CD4-positive, alpha-beta T cell (primary cell): ENCODE data around the gene ATP2B3. TPM values are rescaled to one million over a fixed set of nuclear protein-coding genes. Genes with fewer than 3 reads are reported as not detected.

ENCODE experiments used
- ATAC-seq: fragments of 200-7000 bp; cut with Tn5 transposase; one replicate; pipeline ENCODE4 v1.10.0; 2022; ENCODE audit warnings: mild to moderate bottlenecking; ENCODE audit not compliant: poor library complexity
- CTCF ChIA-PET: fragments of 350-600 bp; sonication (Branson Sonifier 250); formaldehyde crosslinking; loops from one replicate; lab custom pipeline; 2021; ENCODE audit warnings: antibody characterized with exemption, inconsistent platforms; lab: Charles Lee
- POLR2A ChIA-PET: fragments of 350-600 bp; sonication (Branson Sonifier 250); formaldehyde crosslinking; loops from one replicate; lab custom pipeline; 2021; ENCODE audit warnings: antibody characterized with exemption, inconsistent platforms; lab: Charles Lee
- DNase-seq, 14 experiments: peaks; one replicate each; pipeline ENCODE4 v3.0.0-alpha.2; 2013 to 2020; ENCODE audit warnings: mixed read lengths in 2 of 14
- H3K27ac ChIP-seq, 2 donors: one replicate each; pipeline versions ENCODE4 v1.5.1 to v1.7.0; 2013; ENCODE audit warnings: low read length in 2 of 2, low read depth in 1 of 2, mild to moderate bottlenecking in 1 of 2
- H3K27me3 ChIP-seq, 2 experiments: 1 replicate in 1 of 2; 2 replicates in 1 of 2; pipeline versions ENCODE4 v1.6.1 to v1.7.0; 2013; ENCODE audit warnings: low read length in 2 of 2, control low read depth in 1 of 2, mild to moderate bottlenecking in 1 of 2, moderate library complexity in 1 of 2; ENCODE audit not compliant: insufficient read depth in 2 of 2, control insufficient read depth in 1 of 2
- H3K36me3 ChIP-seq: one replicate; pipeline ENCODE4 v1.6.1; 2013; ENCODE audit warnings: low read length, control low read depth; ENCODE audit not compliant: insufficient read depth
- H3K4me1 ChIP-seq: one replicate; pipeline ENCODE4 v1.6.1; 2013; ENCODE audit warnings: low read length, control low read depth; ENCODE audit not compliant: insufficient read depth
- H3K4me3 ChIP-seq: one replicate; pipeline ENCODE4 v1.5.1; 2013; ENCODE audit warnings: mild to moderate bottlenecking, low read length, moderate library complexity
- H3K9me3 ChIP-seq, 2 experiments: 1 replicate in 1 of 2; 2 replicates in 1 of 2; pipeline versions ENCODE4 v1.6.1 to v1.7.0; 2013; ENCODE audit warnings: low read length in 2 of 2, mild to moderate bottlenecking in 2 of 2, control low read depth in 1 of 2, moderate library complexity in 1 of 2; ENCODE audit not compliant: control insufficient read depth in 1 of 2, insufficient read depth in 1 of 2
- H3K27ac Mint-ChIP-seq: one replicate; pipeline ENCODE4 v1.8.0; 2020; ENCODE audit warnings: mixed read lengths
- H3K27me3 Mint-ChIP-seq: one replicate; pipeline ENCODE4 v1.8.0; 2021; ENCODE audit warnings: mixed read lengths
- H3K36me3 Mint-ChIP-seq: one replicate; pipeline ENCODE4 v1.8.0; 2021; ENCODE audit warnings: low read depth, mixed read lengths
- H3K4me1 Mint-ChIP-seq: one replicate; pipeline ENCODE4 v1.8.0; 2021; ENCODE audit warnings: low read depth, mixed read lengths
- H3K4me3 Mint-ChIP-seq: one replicate; pipeline ENCODE4 v1.8.0; 2020; ENCODE audit warnings: mild to moderate bottlenecking, mixed read lengths
- H3K9me3 Mint-ChIP-seq: one replicate; pipeline ENCODE4 v1.8.0; 2020; ENCODE audit warnings: mixed read lengths
- intact Hi-C, 2 experiments: fragments of 100-400 bp; cut with DNase I in 1 of 2; cut with micrococcal nuclease in 1 of 2; formaldehyde crosslinking; loops; one replicate each; pipeline versions ENCODE4 v1.15.1 to v1.9.0; 2023 to 2025; cut with DNase I, micrococcal nuclease
- total RNA-seq, 174 experiments: library from RNA in 2 of 174; stranded (reverse) in 2 of 174; gene quantifications; one replicate each; pipeline ENCODE4 v1.2.3 and lab custom pipeline; 2021 to 2026
- TF ChIP-seq, protein P1 (sequence below): fragments of 200-600 bp; IDR thresholded peaks from one replicate; pipeline ENCODE4 v1.8.0; 2022; ENCODE audit warnings: antibody characterized with exemption, mild to moderate bottlenecking

The ATP2B3 gene
- total RNA-seq, 2 experiments from 2014 or later, result not detected

DNA sequence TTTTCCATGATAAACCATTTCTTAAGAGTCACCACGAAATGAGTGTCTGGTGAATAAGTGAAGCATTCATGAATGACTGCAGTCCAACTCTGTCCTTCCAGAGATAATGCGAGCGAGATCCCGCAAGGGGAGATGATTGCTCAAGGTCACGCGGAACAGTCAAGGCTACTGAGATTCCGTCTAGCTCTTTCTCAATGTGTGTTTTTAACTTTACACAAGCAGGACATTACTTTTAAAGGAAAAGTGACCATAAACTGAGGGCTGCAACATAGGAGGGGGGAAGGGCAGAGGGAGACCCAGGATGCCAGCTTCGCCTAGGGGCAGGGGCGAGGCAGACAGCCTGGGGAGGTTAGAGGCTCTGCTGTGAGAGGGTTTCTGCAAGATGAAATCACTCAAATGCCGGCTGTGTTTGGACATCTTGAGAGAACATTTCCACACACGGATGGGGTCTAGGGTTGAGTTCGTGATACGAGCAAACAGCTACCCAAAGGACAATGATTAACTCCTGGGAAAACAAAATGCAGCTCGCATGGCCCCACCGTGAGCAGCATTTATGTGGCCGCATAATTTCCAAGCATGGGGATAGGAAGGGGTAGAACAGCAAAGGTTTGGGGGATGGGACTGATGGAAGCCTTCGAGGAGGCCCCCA lies 105.3 kb downstream of the ATP2B3 start:
- Mint-ChIP-seq H3K27me3 (peaks cover 8% of the 10 kb centered on the region), H3K4me3 (no peak overlapping the region), H3K27ac (no peak overlapping the region), H3K4me1 (no peaks in the 10 kb centered on the region), H3K36me3 (no peaks in the 10 kb centered on the region), H3K9me3 (no peaks in the 10 kb centered on the region)
- H3K27ac ChIP-seq, result no peak overlapping the region
- H3K4me1 ChIP-seq, result no peaks in the 10 kb centered on the region
- ChIA-PET CTCF (no interaction called here), POLR2A (no interaction called here)
- intact Hi-C loops, result no loop called here
- H3K4me3 ChIP-seq, result no peak overlapping the region
- DNase-seq (no peak), ATAC-seq (no peak)
- no peaks in the 10 kb centered on the region for H3K27me3 ChIP-seq
- TF ChIP-seq, protein P1, sequence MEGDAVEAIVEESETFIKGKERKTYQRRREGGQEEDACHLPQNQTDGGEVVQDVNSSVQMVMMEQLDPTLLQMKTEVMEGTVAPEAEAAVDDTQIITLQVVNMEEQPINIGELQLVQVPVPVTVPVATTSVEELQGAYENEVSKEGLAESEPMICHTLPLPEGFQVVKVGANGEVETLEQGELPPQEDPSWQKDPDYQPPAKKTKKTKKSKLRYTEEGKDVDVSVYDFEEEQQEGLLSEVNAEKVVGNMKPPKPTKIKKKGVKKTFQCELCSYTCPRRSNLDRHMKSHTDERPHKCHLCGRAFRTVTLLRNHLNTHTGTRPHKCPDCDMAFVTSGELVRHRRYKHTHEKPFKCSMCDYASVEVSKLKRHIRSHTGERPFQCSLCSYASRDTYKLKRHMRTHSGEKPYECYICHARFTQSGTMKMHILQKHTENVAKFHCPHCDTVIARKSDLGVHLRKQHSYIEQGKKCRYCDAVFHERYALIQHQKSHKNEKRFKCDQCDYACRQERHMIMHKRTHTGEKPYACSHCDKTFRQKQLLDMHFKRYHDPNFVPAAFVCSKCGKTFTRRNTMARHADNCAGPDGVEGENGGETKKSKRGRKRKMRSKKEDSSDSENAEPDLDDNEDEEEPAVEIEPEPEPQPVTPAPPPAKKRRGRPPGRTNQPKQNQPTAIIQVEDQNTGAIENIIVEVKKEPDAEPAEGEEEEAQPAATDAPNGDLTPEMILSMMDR, result no peak
- no peaks in the 10 kb centered on the region for H3K9me3 ChIP-seq
- no peaks in the 10 kb centered on the region for H3K36me3 ChIP-seq

DNA sequence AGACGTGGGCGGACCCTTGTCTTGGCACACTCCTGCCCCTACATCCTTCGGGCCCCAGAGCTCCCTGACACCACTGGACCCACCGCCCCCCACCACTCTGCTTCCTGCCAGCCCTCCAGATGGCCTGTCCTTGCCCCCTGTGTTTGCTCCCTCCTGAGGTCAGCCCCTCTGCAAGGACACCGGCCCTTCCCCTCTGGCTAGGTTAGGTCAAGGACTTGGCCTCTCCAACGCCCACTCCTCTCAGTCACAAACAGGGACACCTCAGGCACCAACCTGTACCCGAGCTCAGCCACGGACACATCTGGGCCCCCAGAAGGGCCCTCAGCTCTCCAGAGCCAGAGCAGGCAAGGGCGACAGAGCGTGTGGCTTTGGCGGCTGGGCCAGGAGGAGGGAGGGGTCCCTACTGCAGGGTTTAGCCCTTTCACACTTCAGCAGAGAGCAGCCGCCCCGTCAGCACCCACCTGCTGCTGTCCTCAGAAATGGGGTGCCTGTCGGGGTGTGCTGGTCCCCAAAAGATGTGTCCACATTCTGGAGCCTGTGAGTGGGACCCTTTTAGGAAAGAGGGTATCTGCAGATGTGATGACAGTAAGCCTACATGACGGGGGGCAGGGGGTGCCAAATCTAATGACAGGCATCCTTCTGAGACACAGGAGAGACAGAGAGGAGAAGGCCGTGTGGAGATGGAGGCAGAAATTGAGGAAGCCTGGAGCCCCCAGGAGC lies 106.0 kb downstream of the ATP2B3 start:
- no peaks in the 10 kb centered on the region for H3K9me3 Mint-ChIP-seq
- no peak overlapping the region for H3K27ac ChIP-seq
- no peak overlapping the region for H3K4me3 Mint-ChIP-seq
- H3K4me1 Mint-ChIP-seq, result no peaks in the 10 kb centered on the region
- no peak overlapping the region for H3K4me3 ChIP-seq
- no peaks in the 10 kb centered on the region for H3K36me3 Mint-ChIP-seq
- no peaks in the 10 kb centered on the region for H3K36me3 ChIP-seq
- no peaks in the 10 kb centered on the region for H3K9me3 ChIP-seq
- DNase-seq (no peak), ATAC-seq (no peak)
- no peaks in the 10 kb centered on the region for H3K27me3 ChIP-seq
- no peak overlapping the region for H3K27ac Mint-ChIP-seq
- POLR2A ChIA-PET, result no interaction called here
- CTCF ChIA-PET, result no interaction called here
- H3K27me3 Mint-ChIP-seq, result peaks cover 8% of the 10 kb centered on the region
- H3K4me1 ChIP-seq, result no peaks in the 10 kb centered on the region
- intact Hi-C loops, result no loop called here
- TF ChIP-seq, protein P1, result no peak

DNA sequence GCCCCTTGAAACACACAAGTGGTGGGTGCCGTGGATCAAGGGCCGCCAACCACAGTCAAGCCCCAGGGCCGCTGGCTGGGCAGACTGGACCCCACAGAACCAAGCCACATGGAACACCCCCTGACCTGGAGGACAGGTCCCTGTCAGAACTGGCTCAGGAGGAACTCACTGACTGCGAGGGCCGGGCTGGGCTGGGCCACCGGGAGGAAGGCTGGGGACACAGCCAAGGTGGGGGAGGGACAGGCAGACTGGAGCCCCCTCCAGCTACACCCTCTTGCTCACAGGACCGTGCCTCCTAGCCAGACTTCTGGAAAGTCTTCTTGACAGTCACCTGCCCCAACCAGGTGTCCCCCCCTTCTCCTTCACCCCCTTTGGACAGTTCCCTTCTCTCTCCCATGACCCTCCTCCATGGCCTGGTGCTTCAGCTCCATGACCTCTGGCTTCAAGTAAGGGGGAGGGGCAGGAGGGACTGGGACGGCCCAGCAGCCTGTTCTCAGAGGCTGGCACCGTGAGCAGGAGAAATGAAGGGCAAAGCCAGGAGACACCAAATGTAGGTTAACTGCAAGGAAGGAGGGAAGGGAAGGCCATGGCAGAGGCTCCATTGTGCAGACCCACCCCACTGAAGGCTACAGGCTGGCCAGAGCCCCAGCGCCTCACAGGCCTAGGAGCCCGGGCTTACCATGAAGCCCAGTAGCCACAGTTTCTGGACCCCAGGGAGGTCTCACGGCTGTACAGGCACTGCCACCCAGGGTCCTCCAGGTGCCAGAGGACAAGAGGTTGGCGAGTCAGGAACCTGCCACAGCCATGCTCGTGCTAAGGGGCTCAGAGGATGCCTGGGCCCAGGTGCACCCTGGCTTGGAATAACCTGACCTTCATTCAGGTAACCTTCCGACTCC lies 107.0 kb downstream of the ATP2B3 start:
- Mint-ChIP-seq H3K27me3 (peaks cover 8% of the 10 kb centered on the region), H3K4me1 (no peaks in the 10 kb centered on the region), H3K36me3 (no peaks in the 10 kb centered on the region), H3K9me3 (no peaks in the 10 kb centered on the region), H3K4me3 (no peak overlapping the region), H3K27ac (no peak overlapping the region)
- Histone ChIP-seq H3K36me3 (no peaks in the 10 kb centered on the region), H3K4me3 (no peak overlapping the region), H3K27me3 (no peaks in the 10 kb centered on the region), H3K9me3 (no peaks in the 10 kb centered on the region), H3K27ac (no peak overlapping the region), H3K4me1 (no peaks in the 10 kb centered on the region)
- POLR2A ChIA-PET, result no interaction called here
- TF ChIP-seq, protein P1, result no peak
- CTCF ChIA-PET, result no interaction called here
- ATAC-seq (no peak), DNase-seq (no peak)
- intact Hi-C loops, result loop anchor here in 1 of 2 experiments (5.0 kb wide), 1 partner anchor 52 kb away; no protein-coding TSS in a partner anchor
